Measurements from ENCODE around the gene HPCAL1. TPM values are rescaled to one million over a fixed set of nuclear protein-coding genes. Genes with fewer than 3 reads are reported as not detected.

The HPCAL1 gene
- total RNA-seq, 1 donor from 2014 or later = 401 TPM

DNA sequence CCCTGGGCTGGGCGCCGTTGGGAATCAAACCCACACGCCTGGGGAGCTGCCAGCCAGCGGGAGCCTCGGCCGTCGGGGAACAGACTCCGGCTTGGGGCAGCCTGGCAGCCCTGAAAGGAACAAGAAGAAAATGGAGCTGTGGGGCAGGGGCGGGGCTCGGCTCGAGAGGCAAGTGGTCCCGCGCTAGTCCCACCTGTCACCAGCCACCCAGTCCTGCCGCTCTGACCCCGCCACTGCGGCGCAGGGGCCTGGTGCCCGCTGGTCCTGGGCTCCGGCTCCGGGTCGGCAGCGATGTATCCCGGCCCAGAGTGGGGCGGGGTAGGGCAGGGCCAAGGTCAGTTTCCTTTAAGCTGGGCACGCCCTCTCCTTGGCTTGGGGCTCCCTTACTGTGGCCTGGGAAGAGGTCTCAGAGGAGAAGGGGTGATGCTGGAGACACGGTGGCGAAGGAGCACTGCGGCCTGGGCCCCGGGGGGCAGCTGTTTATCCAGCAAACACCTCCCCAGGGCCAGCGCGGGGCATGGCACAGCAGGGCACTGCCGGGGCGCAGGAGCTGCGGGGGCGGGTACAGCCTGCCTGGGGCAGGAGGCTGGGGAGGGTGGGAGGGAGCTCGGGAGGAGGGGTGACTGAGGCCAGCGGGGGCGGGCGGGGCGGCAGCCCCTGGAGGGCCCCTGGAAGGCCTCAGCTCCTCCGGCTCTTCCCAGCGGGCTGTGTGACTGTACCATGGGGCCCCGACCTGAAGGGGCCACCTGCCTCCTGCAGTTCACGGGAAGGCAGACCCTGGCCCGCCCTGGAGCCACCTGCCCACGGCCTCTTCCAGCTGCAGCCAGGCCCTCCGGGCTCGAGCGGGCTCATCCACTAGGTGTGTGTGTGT is 129.8 kb downstream of the HPCAL1 start:
- H3K4me1 ChIP-seq = no peaks in the 10 kb centered on the region
- no peaks in the 10 kb centered on the region for H3K27me3 ChIP-seq
- H3K9me3 ChIP-seq = no peaks in the 10 kb centered on the region
- TF ChIP-seq, protein P1, sequence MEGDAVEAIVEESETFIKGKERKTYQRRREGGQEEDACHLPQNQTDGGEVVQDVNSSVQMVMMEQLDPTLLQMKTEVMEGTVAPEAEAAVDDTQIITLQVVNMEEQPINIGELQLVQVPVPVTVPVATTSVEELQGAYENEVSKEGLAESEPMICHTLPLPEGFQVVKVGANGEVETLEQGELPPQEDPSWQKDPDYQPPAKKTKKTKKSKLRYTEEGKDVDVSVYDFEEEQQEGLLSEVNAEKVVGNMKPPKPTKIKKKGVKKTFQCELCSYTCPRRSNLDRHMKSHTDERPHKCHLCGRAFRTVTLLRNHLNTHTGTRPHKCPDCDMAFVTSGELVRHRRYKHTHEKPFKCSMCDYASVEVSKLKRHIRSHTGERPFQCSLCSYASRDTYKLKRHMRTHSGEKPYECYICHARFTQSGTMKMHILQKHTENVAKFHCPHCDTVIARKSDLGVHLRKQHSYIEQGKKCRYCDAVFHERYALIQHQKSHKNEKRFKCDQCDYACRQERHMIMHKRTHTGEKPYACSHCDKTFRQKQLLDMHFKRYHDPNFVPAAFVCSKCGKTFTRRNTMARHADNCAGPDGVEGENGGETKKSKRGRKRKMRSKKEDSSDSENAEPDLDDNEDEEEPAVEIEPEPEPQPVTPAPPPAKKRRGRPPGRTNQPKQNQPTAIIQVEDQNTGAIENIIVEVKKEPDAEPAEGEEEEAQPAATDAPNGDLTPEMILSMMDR (IDR thresholded peaks at IDR 0.05) = no peak
- peak overlapping the region; percentile 38 to 43 for H3K4me3 ChIP-seq
- H3K36me3 ChIP-seq = no peaks in the 10 kb centered on the region
- DNase-seq (ENCODE audit: low spot score in 2 of 2) = no peak
- intact Hi-C loops (cut with DNase I) = loop anchor here (10.0 kb wide), 1 partner anchor 618 kb away; no protein-coding TSS in a partner anchor
- H3K27ac ChIP-seq = no peak overlapping the region

DNA sequence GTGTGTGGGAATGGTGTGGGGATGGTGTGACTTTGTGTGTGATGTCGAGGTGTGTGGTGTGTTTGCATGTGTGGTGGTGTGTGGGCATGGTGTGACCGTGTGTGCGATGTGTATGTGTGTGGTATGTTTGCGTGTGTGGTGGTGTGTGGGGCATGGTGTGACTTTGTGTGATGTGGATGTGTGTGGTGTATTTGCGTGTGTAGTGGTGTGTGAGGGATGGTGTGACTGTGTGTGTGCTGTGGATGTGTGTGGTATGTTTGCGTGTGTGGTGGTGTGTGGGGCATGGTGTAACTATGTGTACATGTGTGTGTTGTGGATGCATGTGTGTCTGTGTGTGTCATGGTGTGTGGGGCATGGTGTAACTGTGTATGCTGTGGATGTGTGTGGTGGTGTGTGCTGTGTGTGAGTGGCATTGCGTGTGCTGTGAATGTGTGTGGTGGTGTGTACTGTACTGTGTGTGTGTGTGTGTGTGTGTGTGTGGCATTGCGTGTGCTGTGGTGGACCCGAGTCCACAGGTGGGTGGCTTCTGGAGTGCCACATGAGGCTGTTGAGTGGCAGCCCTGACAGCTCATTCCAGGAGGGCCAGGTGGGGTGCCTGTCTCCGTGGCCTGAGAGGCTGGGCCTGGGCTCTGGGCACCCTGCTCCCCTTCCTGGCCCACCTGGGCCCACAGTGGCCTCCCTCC is 130.7 kb downstream of the HPCAL1 start:
- Histone ChIP-seq H3K36me3 (no peaks in the 10 kb centered on the region), H3K4me1 (no peaks in the 10 kb centered on the region), H3K27ac (no peak overlapping the region), H3K4me3 (no peak overlapping the region), H3K27me3 (no peaks in the 10 kb centered on the region), H3K9me3 (no peaks in the 10 kb centered on the region)
- TF ChIP-seq, protein P1 (IDR thresholded peaks at IDR 0.05) = no peak
- intact Hi-C loops (cut with DNase I) = loop anchor here (10.0 kb wide), 1 partner anchor 619 kb away; no protein-coding TSS in a partner anchor
- no peak for DNase-seq (ENCODE audit: low spot score in 2 of 2)

DNA sequence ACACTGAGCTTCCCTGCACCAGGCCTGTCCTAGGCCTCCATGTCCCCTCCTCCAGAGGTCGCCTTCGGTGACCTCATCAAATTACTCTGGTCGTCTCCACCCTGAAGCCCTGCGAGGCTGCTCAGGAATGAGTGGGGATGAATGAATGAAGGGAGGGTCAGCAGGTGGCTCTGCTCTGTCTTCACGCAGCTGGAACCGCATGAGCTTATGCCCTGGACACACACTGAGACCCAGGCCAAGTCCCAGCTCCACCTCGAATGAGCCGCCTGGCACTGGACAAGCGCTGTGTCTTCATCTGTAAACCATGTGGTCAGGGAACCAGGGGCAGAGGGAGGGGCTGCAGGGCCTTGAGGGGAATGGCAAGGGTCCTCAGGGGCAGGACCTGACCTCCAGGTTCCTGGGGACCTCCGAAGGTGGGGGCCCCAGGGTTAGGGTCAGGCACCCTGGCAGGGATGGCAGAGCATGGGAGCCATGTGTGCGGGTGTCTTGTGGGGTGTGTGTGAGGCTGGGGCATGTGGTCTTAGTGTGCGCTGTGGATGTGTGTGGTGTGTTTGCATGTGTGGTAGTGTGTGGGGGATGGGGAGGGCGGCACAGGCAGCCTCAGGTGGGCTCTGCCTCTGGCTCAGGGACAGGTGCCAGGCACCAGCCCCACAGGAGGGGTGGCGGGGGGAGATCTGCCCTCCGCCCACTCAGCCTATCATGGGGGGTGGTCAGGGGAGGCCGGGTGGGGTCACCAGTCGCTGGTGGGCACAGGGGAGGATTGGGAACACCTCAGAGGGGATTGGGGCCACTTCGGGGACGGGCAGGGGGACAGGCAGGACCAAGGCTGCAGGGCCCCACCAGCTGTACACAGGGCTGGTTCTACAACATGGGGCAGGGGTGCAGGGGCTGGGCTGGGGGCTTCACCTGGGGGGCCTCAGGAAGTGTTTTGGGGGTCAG is 131.5 kb downstream of the HPCAL1 start:
- Histone ChIP-seq H3K27me3 (no peaks in the 10 kb centered on the region), H3K4me3 (no peak overlapping the region), H3K36me3 (no peaks in the 10 kb centered on the region), H3K27ac (no peak overlapping the region), H3K9me3 (no peaks in the 10 kb centered on the region), H3K4me1 (peaks cover 0 to 2% of the 10 kb centered on the region in 2 donors)
- TF ChIP-seq, protein P1 (IDR thresholded peaks at IDR 0.05) = no peak
- DNase-seq (ENCODE audit: low spot score in 2 of 2) = no peak
- intact Hi-C loops (cut with DNase I) = loop anchor here (10.0 kb wide), 1 partner anchor 619 kb away; no protein-coding TSS in a partner anchor

DNA sequence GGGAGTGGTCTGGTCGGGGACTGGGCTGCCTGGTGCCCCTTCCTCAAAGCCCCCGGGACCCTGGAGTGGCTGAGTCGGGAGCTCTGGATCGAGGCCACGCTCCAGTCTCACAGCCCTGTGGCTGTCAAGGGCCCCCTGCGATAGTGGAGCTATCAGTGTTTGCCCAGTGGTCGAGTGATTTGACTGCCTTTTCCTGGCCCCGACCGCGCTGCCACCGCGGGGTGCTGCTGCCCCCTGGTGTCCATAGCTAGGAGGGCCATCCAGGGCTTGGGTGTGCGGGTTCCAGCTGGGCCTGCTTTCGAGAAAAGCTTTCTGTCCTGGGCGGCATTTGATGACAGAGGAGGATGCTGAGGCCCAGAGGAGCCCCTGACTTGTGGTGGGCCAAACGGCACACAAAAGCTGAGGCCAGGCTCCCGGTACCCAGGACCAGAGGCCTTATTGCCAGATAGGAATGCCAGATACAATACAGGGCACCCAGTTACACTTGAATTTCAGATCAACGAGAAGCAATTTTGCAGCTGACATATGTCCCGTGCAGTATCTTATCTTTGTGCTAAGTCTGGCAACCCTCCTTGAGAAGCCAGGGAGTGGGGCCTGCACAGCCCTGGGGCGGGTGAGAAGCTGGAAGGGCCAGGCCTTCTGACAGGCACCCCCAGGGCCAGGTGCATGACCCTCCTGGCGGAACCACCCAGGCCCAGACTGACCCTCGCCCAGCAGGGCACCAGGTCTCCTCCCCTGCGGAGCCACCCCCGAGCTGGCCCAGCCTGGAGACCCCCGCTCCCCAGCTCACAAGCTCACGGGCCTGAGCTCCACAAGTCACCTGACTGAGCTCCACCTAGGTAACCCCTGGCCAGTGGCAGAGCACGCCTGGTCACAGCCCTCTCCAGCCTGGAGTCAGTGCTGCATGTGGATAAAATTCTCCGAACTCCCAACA is 132.4 kb downstream of the HPCAL1 start:
- H3K9me3 ChIP-seq = no peaks in the 10 kb centered on the region
- peaks cover 6 to 7% of the 10 kb centered on the region in 2 donors for H3K36me3 ChIP-seq
- H3K4me1 ChIP-seq = peaks cover 0 to 2% of the 10 kb centered on the region in 2 donors
- H3K27me3 ChIP-seq = no peaks in the 10 kb centered on the region
- TF ChIP-seq, protein P1 (IDR thresholded peaks at IDR 0.05) = peak; percentile 94 to 99 (median 95)
- intact Hi-C loops (cut with DNase I) = loop anchor here (1.0 to 10.0 kb wide), 3 partner anchors 311 to 620 kb away; no protein-coding TSS in a partner anchor
- H3K4me3 ChIP-seq = no peak overlapping the region
- H3K27ac ChIP-seq = no peak overlapping the region
- DNase-seq (ENCODE audit: low spot score in 2 of 2) = peak in 1 of 2 donors; percentile 84
